ENCODE data around the gene ENAM. TPM values are rescaled to one million over a fixed set of nuclear protein-coding genes. Genes with fewer than 3 reads are reported as not detected.

The ENAM gene
- total and polyA plus RNA-seq, 2 of the 8 experiments (the other 6 are each of a cell fraction or from before 2014, with no cell fraction given), result not detected

DNA sequence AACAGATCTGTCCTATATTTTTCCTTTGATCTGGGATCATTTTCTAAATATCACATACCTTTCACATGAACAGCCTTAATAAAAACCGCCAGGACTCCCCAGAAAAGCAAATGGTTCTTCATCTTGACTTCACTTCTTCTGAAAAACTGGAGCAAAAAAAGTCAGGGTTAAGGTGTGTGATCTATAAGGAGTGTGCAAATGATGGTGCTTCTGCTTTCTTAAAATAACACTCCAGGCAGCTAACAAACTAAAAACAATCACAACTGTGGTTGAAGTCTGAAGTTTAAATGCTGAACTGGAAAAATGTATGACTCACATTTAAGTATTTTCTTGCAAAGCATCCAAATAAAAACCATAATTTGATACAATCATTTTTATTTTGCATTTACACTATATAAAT is 37.8 kb downstream of the ENAM start, which contains the start of gene JCHAIN:
TSS of gene JCHAIN (minus strand) at position 140 of the 400 bp plus-strand sequence. CDS start at position 122, 18 bp downstream.
- H3K27me3 ChIP-seq (replicated peaks in 1 of 4; ENCODE audit: control insufficient read depth in 3 of 4, extremely low read depth in 1 of 4, insufficient read depth in 3 of 4, low read length in 3 of 4), result no peaks in the 10 kb centered on the region
- TF ChIP-seq TCF12 (IDR thresholded peaks at IDR 0.05; ENCODE audit: low read depth, low read length) (no peak), POLR2A (IDR thresholded peaks at IDR 0.05; ENCODE audit: control extremely low read depth in 1 of 2, low read depth in 2 of 2, low read length in 2 of 2) (no peak), KDM5A (IDR thresholded peaks at IDR 0.05; ENCODE audit: low read length) (no peak), ZNF274 (IDR thresholded peaks at IDR 0.05; ENCODE audit: borderline replicate concordance, extremely low read depth, low read length) (no peak), POU5F1 (IDR thresholded peaks at IDR 0.05; ENCODE audit: low read depth, low read length) (no peak), YY1 (IDR thresholded peaks at IDR 0.05; ENCODE audit: low read depth, low read length) (no peak), JUND (IDR thresholded peaks at IDR 0.05; ENCODE audit: low read length) (no peak), CTBP2 (IDR thresholded peaks at IDR 0.05; ENCODE audit: borderline replicate concordance, insufficient read depth, insufficient read length, low read length) (no peak), CBX8 (IDR thresholded peaks at IDR 0.05; ENCODE audit: borderline replicate concordance, low read depth, low read length) (no peak), POLR2AphosphoS5 (IDR thresholded peaks at IDR 0.05; ENCODE audit: low read depth, low read length) (no peak), CBX5 (IDR thresholded peaks at IDR 0.05; ENCODE audit: low read depth, low read length) (no peak), BACH1 (IDR thresholded peaks at IDR 0.05; ENCODE audit: low read length) (no peak), SIRT6 (IDR thresholded peaks at IDR 0.05; ENCODE audit: low read length) (no peak), SIN3A (conservative IDR thresholded peaks at IDR 0.05 in 1 of 2, IDR thresholded peaks at IDR 0.05 in 1 of 2; ENCODE audit: low read depth in 1 of 2, low read length in 2 of 2) (no peak), GABPA (IDR thresholded peaks at IDR 0.05; ENCODE audit: borderline replicate concordance, insufficient read depth, low read length) (no peak), BCL11A (IDR thresholded peaks at IDR 0.05; ENCODE audit: low read depth in 2 of 2, low read length in 2 of 2) (no peak), TBP (IDR thresholded peaks at IDR 0.05; ENCODE audit: low read depth, low read length) (no peak)

More for the DNA sequence above, 37.8 kb downstream of the ENAM start, which contains the start of gene JCHAIN:
- POLR2A ChIA-PET (ENCODE audit: partially characterized antibody), result no interaction called here
- Histone ChIP-seq H2AK5ac (ENCODE audit: low read depth, low read length) (no peak within 1 kb of the TSS), H3K4me3 (ENCODE audit: extremely low read depth in 1 of 4, insufficient read depth in 2 of 4, low read depth in 3 of 4, low read length in 4 of 4) (no peak within 1 kb of the TSS), H3K18ac (ENCODE audit: extremely low read depth, low read length) (no peak within 1 kb of the TSS), H4K8ac (ENCODE audit: extremely low read depth, insufficient read depth, low read length) (no peak within 1 kb of the TSS), H3K4me1 (replicated peaks in 1 of 4; ENCODE audit: control insufficient read depth in 3 of 4, insufficient read depth in 4 of 4, low read length in 3 of 4) (no peaks in the 10 kb centered on the region), H2BK20ac (ENCODE audit: low read length) (no peak within 1 kb of the TSS), H3K23me2 (ENCODE audit: low read depth, low read length) (no peaks in the 10 kb centered on the region; the same call in 1 of the 2 replicates), H2BK120ac (replicated peaks; ENCODE audit: low read depth, low read length) (no peak within 1 kb of the TSS), H4K20me1 (replicated peaks in 1 of 2; ENCODE audit: control insufficient read depth in 1 of 2, insufficient read depth in 2 of 2, low read length in 2 of 2) (no peaks in the 10 kb centered on the region), H3K79me2 (ENCODE audit: control insufficient read depth in 1 of 2, insufficient read depth in 2 of 2, low read length in 2 of 2) (no peaks in the 10 kb centered on the region), H3K56ac (replicated peaks; ENCODE audit: insufficient read length, low read depth, low read length) (no peak within 1 kb of the TSS), H3K36me3 (ENCODE audit: control insufficient read depth in 2 of 4, insufficient read depth in 4 of 4, low read length in 3 of 4) (no peaks in the 10 kb centered on the region), H3K23ac (ENCODE audit: insufficient read length) (no peak within 1 kb of the TSS), H3K14ac (ENCODE audit: insufficient read length) (no peak within 1 kb of the TSS), H2BK15ac (ENCODE audit: low read length) (no peak within 1 kb of the TSS), H3K4ac (replicated peaks; ENCODE audit: insufficient read length, low read depth, low read length) (no peak within 1 kb of the TSS), H3K27ac (ENCODE audit: low read depth, low read length) (no peak within 1 kb of the TSS), H2BK5ac (ENCODE audit: low read depth, low read length) (no peak within 1 kb of the TSS), H3K4me2 (ENCODE audit: insufficient read depth in 1 of 2, low read depth in 2 of 2, low read length in 2 of 2) (no peak within 1 kb of the TSS), H3K9me3 (ENCODE audit: insufficient read depth in 2 of 2, low read depth in 1 of 2, low read length in 1 of 2) (no peaks in the 10 kb centered on the region), H2AFZ (ENCODE audit: low read length) (no peak within 1 kb of the TSS), H3K79me1 (ENCODE audit: low read depth, low read length) (no peaks in the 10 kb centered on the region), H2BK12ac (ENCODE audit: low read depth, low read length) (no peak within 1 kb of the TSS), H3K9ac (replicated peaks in 1 of 4; ENCODE audit: extremely low read depth in 1 of 4, low read depth in 3 of 4, low read length in 3 of 4) (no peak within 1 kb of the TSS), H4K91ac (replicated peaks; ENCODE audit: insufficient read length, low read length) (no peak within 1 kb of the TSS), H4K5ac (ENCODE audit: insufficient read length, low read depth, low read length) (no peak within 1 kb of the TSS)
- CTCF ChIA-PET (ENCODE audit: partially characterized antibody), result interaction anchor here (0.9 kb wide), 1 partner anchor 154 kb away, joined by 3 read pairs; no protein-coding TSS in a partner anchor
- FAIRE-seq (no peak), DNase-seq (ENCODE audit: low read depth in 1 of 2, low spot score in 2 of 2) (no peak)
- 65% methylated on average over 1 of the region's 1 CpG; no CpG with 5 or more reads in 1 of the 2 experiments for WGBS, 2 experiments (ENCODE audit: extremely low coverage in 1 of 2, insufficient coverage in 1 of 2, insufficient read length in 1 of 2, insufficient replicate concordance in 2 of 2, low coverage in 1 of 2, low lambda C conversion rate in 2 of 2, missing lambda C conversion rate in 1 of 2)

Data from H1 (cell line).